ENCODE data around the gene IP6K2.

Gene IP6K2

DNA sequence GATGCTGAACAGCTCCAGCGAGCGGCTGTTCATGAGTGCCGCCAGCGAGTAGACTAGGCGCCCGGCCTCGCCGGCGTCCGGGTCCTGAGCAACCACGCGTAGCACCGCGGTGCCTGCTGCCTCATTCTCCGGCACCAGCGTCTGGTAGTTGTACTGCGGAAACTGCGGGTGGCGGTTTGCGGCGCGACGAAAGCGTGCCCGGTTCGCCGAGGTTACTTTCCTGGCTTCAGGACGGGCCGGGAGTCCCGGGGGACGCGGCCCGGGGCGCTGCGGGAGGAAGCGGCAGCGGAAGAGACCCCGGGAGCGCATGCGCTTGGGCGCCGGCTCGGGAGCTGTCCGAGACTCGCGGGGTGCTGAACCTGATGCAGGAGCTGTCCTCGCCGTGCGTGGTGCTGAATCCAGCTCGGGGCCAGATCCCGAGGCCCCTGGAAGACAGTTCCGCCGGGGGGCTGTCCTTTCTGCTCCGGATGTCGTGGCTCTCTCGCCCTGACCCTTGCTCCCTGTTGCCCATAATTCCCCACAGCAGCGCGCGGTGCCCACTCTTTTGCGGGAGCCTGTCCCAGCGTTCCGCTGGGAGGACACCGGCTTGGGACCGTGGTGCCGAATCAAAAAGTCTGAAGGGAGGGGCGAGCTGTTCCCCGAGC is 55.4 kb downstream of the IP6K2 start:
- Mint-ChIP-seq H3K4me3 (peak overlapping the region; percentile 48), H3K9me3 (no peaks in the 10 kb centered on the region), H3K27me3 (peaks cover 66% of the 10 kb centered on the region), H3K27ac (no peak overlapping the region), H3K4me1 (ENCODE audit: low read depth) (peaks cover 42% of the 10 kb centered on the region), H3K36me3 (ENCODE audit: low read depth) (peaks cover 20% of the 10 kb centered on the region)
- intact Hi-C loops (cut with micrococcal nuclease) = no loop called here

DNA sequence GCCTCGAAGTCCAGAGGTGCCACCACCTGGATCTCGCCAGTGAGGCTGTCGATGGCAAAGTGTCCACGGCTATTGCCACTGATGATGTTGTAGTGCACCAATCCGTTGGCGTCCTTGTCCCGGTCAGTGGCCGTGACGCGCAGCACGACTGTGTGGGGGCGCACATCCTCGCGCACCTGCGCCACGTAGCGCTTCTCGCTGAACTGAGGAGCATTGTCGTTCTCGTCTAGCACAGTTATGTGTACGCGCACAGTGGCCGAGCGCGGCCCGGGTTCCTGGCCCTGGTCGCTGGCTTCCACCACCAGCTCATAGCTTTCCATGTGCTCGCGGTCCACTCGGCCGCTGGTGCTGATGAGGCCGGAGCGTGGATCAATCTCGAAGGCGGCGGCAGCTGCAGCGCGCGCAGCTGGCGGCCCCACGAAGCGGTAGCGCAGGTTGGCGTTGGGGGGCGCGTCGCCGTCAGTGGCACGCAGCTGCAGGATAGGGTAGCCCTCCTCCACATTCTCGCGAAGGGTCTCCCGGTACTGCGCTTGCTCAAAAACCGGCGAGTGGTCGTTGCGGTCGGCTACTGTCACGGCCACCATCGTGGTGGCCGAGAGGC is 56.1 kb downstream of the IP6K2 start:
- intact Hi-C loops (cut with micrococcal nuclease) = no loop called here
- H3K27me3 Mint-ChIP-seq = peaks cover 67% of the 10 kb centered on the region
- H3K4me1 Mint-ChIP-seq (ENCODE audit: low read depth) = peaks cover 44% of the 10 kb centered on the region
- no peak overlapping the region for H3K4me3 Mint-ChIP-seq
- H3K27ac Mint-ChIP-seq = no peak overlapping the region
- H3K9me3 Mint-ChIP-seq = no peaks in the 10 kb centered on the region
- H3K36me3 Mint-ChIP-seq (ENCODE audit: low read depth) = peaks cover 13% of the 10 kb centered on the region

DNA sequence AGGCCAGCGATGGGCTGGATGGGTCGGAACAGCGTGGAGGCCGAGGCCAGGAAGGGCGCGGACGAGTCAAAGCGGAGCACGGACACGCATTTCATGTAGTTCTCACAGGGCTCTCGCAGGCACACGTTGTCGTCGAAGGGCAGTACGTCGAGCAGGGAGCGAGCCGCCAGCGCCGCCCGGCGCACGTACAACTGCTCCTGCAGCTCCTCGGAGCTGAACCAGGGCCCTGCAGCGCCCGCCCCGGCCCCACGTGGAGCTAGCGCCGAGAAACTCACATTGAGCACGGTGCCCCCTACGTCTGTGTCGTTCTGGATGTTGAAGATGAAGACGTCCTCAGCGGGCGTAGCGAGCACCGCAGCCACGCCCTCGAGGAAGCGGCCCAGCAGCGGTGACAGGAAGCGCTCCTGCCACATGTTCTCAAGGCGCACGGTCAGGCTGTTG is 60.2 kb downstream of the IP6K2 start:
- intact Hi-C loops (cut with micrococcal nuclease) = loop anchor here (2.0 kb wide), 1 partner anchor 48 kb away; the partner anchor contains the start of gene UQCRC1
- no peaks in the 10 kb centered on the region for H3K9me3 Mint-ChIP-seq
- H3K36me3 Mint-ChIP-seq (ENCODE audit: low read depth) = no peaks in the 10 kb centered on the region
- peak overlapping the region; percentile 69 for H3K4me3 Mint-ChIP-seq
- H3K4me1 Mint-ChIP-seq (ENCODE audit: low read depth) = peaks cover 20% of the 10 kb centered on the region
- peak overlapping the region; percentile 75 for H3K27ac Mint-ChIP-seq
- peaks cover 62% of the 10 kb centered on the region for H3K27me3 Mint-ChIP-seq

DNA sequence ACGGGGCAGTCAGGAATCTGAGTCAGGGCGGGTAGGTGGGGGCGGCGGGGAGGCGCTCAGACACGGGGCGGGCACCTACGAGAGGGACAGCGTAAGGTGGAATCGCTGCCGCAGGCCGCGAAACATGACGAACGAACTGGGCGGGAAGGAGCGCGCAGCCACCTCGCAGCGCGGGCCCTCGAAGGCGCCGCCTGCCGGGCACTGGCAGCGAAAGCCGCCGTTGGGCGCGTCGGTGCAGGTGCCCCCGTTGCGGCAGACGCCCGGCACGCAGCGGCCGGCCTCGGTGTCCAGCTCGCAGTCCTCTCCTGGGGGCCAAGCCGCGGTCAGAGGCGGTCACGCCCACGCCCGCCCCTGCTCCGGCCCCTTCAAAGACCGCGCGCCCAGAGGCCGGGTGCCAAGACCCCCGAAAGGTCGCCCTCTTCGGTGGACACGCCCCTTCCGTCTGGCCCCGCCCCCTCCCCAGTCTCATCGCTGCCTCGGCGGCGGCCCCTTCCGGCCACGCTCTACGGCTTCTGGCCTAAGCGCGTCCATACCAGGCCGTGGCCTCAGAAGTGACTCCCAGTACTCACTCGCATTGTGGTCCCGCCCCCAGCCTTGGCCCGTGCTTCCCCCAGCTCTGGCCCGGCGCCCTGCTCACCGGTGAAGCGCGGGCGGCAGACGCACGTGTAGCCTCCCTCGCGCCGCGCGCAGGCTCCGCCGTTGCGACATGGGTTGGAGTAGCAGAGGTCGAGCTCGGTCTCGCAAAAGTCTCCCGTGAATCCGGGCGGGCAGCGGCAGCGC is 60.8 kb downstream of the IP6K2 start:
- Mint-ChIP-seq H3K36me3 (ENCODE audit: low read depth) (no peaks in the 10 kb centered on the region), H3K27me3 (peaks cover 56% of the 10 kb centered on the region), H3K9me3 (no peaks in the 10 kb centered on the region), H3K4me3 (peak overlapping the region; percentile 69), H3K27ac (peak overlapping the region; percentile 75), H3K4me1 (ENCODE audit: low read depth) (peaks cover 14% of the 10 kb centered on the region)
- intact Hi-C loops (cut with micrococcal nuclease) = loop anchor here (2.0 kb wide), 1 partner anchor 47 kb away; the partner anchor contains the start of gene UQCRC1

DNA sequence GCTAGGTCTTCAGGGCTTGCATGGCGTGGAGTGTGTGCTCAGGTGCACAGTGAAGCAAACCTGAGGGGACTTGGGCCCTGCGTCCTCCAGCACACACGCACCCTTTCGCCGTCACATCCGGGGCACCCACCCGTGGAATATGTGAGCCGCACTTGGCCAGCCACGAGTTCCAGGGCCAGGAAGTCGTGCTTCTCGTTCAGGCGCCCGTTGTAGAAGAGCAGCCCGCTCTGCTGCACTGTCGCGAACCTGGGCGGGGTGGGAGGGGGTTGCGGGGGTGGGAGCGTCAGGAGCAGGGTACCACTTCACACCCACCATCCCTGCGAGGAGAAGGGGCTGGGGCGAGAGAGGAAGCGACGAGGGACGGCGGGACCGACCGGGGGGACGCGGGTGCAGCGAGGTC is 61.4 kb downstream of the IP6K2 start:
- peak overlapping the region; percentile 75 for H3K27ac Mint-ChIP-seq
- intact Hi-C loops (cut with micrococcal nuclease) = loop anchor here (2.0 kb wide), 1 partner anchor 47 kb away; the partner anchor contains the start of gene UQCRC1
- H3K27me3 Mint-ChIP-seq = peaks cover 49% of the 10 kb centered on the region
- H3K9me3 Mint-ChIP-seq = no peaks in the 10 kb centered on the region
- peak overlapping the region; percentile 69 for H3K4me3 Mint-ChIP-seq
- H3K36me3 Mint-ChIP-seq (ENCODE audit: low read depth) = no peaks in the 10 kb centered on the region
- H3K4me1 Mint-ChIP-seq (ENCODE audit: low read depth) = peaks cover 9% of the 10 kb centered on the region

DNA sequence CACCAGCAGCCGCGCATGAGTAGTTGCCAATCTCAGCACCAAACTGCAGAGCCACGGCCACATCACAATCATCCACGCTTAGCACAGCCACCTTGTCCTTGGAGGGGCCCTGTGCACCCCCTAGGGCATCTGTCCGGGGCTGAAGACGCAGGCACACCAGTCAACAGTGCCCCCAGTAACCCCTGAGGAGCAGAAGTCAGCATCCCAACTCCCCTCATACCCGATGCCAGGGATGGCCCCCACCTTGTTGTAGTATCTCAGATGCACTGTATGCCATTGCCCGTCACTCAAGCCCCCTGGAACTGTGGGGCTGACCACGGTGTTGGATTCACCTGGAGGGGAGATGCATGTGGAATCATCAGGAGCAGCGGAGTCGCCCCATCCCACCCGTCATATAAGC is 62.0 kb downstream of the IP6K2 start:
- intact Hi-C loops (cut with micrococcal nuclease) = no loop called here
- peak overlapping the region; percentile 75 for H3K27ac Mint-ChIP-seq
- H3K4me3 Mint-ChIP-seq = peak overlapping the region; percentile 57
- no peaks in the 10 kb centered on the region for H3K36me3 Mint-ChIP-seq (ENCODE audit: low read depth)
- H3K27me3 Mint-ChIP-seq = peaks cover 44% of the 10 kb centered on the region
- no peaks in the 10 kb centered on the region for H3K9me3 Mint-ChIP-seq
- peaks cover 9% of the 10 kb centered on the region for H3K4me1 Mint-ChIP-seq (ENCODE audit: low read depth)

DNA sequence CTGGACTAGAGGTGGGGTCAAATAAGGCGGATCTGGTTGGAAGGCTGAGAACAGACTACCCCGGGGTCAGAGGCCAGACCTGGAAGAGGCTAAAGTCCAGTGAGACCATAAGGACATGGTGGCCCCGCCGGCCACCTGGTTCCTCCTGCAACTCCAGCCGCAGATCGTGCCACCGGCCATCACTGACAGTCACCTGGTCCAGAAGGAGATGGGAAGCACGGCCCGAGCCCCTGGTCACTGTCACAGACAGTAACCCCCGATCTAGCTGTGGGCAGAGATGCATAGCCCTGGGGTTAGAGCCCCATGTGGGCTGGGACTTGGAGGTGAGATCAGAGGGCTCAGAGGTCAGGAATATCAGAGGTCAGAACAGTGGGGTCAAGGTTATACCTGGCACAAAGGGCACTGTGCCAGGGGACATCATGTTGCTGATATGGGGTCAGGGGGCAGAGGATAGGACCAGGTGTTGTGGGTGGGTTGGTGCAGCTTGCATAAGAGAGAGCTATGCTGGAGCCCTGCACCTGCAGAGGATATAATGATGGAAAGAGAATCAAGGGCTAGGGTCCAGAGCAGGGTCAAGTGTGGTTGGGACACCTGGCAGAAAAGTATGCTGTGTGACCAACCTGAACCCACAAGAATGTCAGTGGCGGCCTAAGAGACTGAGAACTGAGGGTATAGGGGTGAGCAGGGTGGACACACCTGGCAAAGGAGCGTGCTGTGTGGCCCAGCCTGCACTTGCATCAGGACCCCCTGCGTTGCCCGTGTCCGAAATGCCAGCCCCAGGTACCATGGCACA is 63.9 kb downstream of the IP6K2 start:
- H3K36me3 Mint-ChIP-seq (ENCODE audit: low read depth) = no peaks in the 10 kb centered on the region
- H3K4me1 Mint-ChIP-seq (ENCODE audit: low read depth) = peaks cover 9% of the 10 kb centered on the region
- no peak overlapping the region for H3K27ac Mint-ChIP-seq
- intact Hi-C loops (cut with micrococcal nuclease) = no loop called here
- H3K4me3 Mint-ChIP-seq = no peak overlapping the region
- no peaks in the 10 kb centered on the region for H3K9me3 Mint-ChIP-seq
- H3K27me3 Mint-ChIP-seq = peaks cover 29% of the 10 kb centered on the region

DNA sequence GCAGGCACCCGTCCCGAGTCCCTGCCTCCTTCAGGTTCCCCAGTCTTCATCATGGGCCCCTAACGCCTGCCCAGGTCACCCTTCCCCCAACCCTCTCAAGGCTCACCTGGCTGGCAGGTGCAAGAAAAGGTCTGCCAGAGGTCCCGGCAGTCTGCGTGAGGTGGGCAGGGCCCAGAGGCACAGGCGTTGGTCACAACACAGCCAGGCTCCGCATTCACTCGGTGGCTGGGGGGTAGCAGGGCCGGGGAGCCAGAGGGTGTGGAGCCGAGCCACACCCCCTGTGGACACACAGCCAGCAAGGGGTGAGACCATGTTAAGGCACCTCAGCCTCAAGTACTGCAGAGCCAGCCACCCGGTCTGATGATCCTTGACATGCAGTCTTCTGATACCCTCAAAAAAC is 65.2 kb downstream of the IP6K2 start:
- H3K27me3 Mint-ChIP-seq = peaks cover 15% of the 10 kb centered on the region
- H3K9me3 Mint-ChIP-seq = no peaks in the 10 kb centered on the region
- intact Hi-C loops (cut with micrococcal nuclease) = no loop called here
- H3K4me1 Mint-ChIP-seq (ENCODE audit: low read depth) = peaks cover 4% of the 10 kb centered on the region
- H3K4me3 Mint-ChIP-seq = no peak overlapping the region
- no peak overlapping the region for H3K27ac Mint-ChIP-seq
- H3K36me3 Mint-ChIP-seq (ENCODE audit: low read depth) = no peaks in the 10 kb centered on the region

DNA sequence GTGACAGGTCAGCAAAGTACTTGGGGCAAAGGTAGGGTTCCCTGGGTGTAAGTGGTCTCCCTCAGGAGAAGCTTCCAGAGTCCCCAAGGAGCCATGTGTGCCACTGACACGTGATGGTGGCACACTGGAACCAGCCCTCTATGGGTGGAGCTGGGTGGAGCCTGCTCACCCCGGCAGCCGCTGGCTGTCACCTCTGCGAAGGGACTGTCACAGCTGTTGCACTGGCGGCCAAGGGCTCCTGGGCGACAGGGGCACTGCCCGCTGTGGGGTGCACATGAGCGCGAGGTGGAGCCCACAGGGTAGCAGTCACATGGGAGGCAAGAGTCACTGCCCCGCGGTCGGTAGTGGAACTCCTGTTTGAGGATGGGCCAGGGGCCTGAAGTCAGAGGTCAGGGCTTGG is 66.3 kb downstream of the IP6K2 start:
- H3K4me3 Mint-ChIP-seq = no peak overlapping the region
- intact Hi-C loops (cut with micrococcal nuclease) = no loop called here
- H3K27me3 Mint-ChIP-seq = peaks cover 13% of the 10 kb centered on the region
- H3K9me3 Mint-ChIP-seq = no peaks in the 10 kb centered on the region
- H3K4me1 Mint-ChIP-seq (ENCODE audit: low read depth) = no peaks in the 10 kb centered on the region
- H3K27ac Mint-ChIP-seq = no peak overlapping the region
- H3K36me3 Mint-ChIP-seq (ENCODE audit: low read depth) = no peaks in the 10 kb centered on the region

DNA sequence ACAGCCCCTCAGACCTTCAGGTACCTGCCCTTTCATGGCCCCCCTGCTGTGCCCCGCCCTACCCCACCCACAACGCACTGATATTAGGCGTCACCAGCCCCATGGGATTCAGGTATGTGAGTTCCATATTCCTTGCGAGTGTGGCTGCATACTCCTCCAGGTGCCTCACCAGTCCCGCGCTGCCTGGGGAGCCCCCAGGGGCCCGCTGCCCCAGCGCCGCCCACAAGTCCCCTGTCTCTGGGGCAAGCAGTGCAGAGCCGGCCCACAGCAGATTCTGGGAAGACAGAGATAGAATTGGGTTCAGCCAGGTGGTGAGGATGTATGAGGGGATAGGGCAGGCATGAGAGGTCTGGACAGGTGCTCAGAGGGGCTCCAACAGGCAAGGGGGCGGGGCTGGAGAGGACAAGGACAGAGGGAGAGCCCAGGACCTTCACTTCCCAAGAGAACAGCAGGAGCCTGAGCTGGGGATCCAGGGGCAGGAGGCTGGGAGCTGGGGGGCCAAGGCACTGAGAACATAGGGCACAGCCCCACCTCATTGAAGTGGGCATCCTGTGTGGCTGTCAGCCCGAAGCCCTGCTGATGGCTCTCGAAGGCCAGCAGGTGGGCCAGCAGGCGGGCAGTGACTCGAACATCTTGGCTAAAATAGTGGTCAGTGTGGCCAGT is 68.7 kb downstream of the IP6K2 start:
- no peaks in the 10 kb centered on the region for H3K9me3 Mint-ChIP-seq
- intact Hi-C loops (cut with micrococcal nuclease) = no loop called here
- no peaks in the 10 kb centered on the region for H3K4me1 Mint-ChIP-seq (ENCODE audit: low read depth)
- H3K4me3 Mint-ChIP-seq = no peak overlapping the region
- no peaks in the 10 kb centered on the region for H3K36me3 Mint-ChIP-seq (ENCODE audit: low read depth)
- H3K27ac Mint-ChIP-seq = no peak overlapping the region
- no peaks in the 10 kb centered on the region for H3K27me3 Mint-ChIP-seq

DNA sequence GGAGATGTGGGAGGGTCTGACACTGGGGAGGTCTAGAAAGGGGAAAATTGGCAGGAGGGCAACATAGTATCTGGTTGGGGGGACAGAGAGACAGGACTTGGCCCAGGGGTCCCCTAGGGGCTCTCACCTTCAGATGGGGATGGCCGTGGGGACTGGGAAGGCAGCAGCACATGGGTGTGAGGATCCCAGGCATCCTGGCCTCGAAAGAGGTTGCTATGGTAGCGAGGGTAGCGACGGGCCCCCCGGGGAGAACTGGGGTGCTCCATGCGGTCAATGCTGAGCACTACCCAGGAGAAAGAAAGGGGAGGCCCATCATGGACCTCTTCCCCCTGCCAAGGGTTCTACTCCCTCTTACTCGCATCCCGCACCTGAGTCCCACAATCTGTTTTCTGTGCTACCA is 69.3 kb downstream of the IP6K2 start:
- no peaks in the 10 kb centered on the region for H3K9me3 Mint-ChIP-seq
- H3K27me3 Mint-ChIP-seq = no peaks in the 10 kb centered on the region
- intact Hi-C loops (cut with micrococcal nuclease) = no loop called here
- no peak overlapping the region for H3K27ac Mint-ChIP-seq
- no peaks in the 10 kb centered on the region for H3K4me1 Mint-ChIP-seq (ENCODE audit: low read depth)
- H3K4me3 Mint-ChIP-seq = no peak overlapping the region
- H3K36me3 Mint-ChIP-seq (ENCODE audit: low read depth) = no peaks in the 10 kb centered on the region

DNA sequence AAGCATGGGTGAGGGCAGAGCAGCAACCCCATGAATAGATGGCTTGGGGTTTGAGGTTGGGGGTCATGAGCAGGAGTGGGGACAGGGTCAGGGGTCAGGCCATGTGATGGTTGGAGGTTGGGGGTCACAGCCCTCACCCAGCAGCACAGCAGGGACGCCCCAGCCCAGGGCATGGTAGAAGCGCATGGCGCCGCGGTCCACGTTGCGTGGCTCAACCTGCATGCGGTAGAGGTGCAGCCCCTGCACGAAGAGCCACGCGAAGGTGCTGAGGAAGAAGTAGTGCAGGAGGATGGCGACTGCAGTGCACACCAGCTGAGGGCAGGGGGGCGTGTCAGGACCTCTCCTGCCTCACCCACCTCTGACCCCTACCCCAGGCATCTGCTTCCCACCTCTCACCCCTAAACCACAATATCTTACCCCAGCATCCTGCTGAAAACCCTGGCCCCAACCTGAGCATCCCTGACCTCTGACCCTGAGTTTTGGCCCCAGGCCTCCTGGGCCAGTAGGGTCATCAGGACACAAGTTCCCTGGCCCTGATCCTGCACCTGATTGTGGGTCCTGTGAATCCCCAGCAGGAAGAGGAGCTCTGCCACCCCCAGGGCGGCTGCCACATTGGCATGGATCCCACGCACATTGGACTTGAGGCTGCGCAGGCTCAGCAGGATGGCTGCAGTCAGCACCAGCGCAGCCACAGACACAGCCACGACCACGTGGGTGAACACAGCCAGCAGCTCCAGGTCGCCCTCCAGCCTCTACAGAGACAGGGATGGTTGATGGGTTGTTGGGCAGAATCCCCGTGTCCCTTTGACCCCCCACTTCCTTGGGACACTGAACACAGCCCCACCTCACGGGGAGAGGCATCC is 71.9 kb downstream of the IP6K2 start:
- Mint-ChIP-seq H3K4me1 (ENCODE audit: low read depth) (no peaks in the 10 kb centered on the region), H3K36me3 (ENCODE audit: low read depth) (peaks cover 7% of the 10 kb centered on the region), H3K27me3 (no peaks in the 10 kb centered on the region), H3K9me3 (no peaks in the 10 kb centered on the region), H3K27ac (no peak overlapping the region), H3K4me3 (no peak overlapping the region)
- intact Hi-C loops (cut with micrococcal nuclease) = no loop called here

DNA sequence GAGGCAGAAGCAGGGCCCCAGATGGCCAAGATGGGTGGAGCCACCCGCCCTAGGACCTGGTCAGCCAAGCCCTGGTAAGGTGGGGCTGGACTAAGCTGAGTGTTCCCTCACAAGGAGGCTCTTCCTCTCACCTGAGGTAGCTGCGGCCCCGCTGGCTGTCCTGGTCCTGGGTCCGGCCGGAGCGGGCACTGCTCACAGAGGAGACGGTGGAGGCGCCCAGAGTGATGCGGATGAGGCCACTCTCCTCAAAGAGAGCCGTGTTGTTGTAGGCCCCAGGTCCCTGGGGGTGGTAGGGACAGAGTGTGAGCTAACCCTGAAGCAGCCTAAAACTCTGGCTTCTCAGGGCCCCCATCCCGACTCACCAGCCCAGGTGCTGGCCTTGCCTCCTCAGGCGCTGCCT is 74.4 kb downstream of the IP6K2 start:
- Mint-ChIP-seq H3K4me3 (no peak overlapping the region), H3K27ac (no peak overlapping the region), H3K4me1 (ENCODE audit: low read depth) (no peaks in the 10 kb centered on the region), H3K36me3 (ENCODE audit: low read depth) (peaks cover 13% of the 10 kb centered on the region), H3K27me3 (peaks cover 2% of the 10 kb centered on the region), H3K9me3 (no peaks in the 10 kb centered on the region)
- intact Hi-C loops (cut with micrococcal nuclease) = no loop called here

Data from dendritic cell treated with granulocyte-macrophage colony-stimulating factor and Interleukin-4, amounts not matched to agents 40 ng/mL and 50 ng/mL, for 4 days (primary cell).